Activated gamma-delta T cell treated with Interleukin-2 at 50 U/mL for 16 hours (primary cell): ENCODE results near the gene KCNH5.
"Not testable (repeated sequence)": the region's sequence is repeated elsewhere in the genome, so short reads cannot be mapped to it uniquely, and the experiment has no call there.

Experiments
- DNase-seq: peaks from one replicate; pipeline ENCODE4 v3.0.0-alpha.2; 2020

The KCNH5 gene

GRCh38 chr14:62864588-62864987 is 180.7 kb downstream of the KCNH5 start:
- DNase-seq, result no peak

- not testable (repeated sequence) for DNase-seq
Measured at GRCh38 chr14:62858011-62858410, 187.2 kb downstream of the KCNH5 start.

GRCh38 chr14:62854951-62855350 is 190.3 kb downstream of the KCNH5 start:
- no peak for DNase-seq

GRCh38 chr14:62847168-62847567 is 198.1 kb downstream of the KCNH5 start:
- DNase-seq, result no peak

- no peak for DNase-seq
Measured at GRCh38 chr14:62844546-62844945, 200.7 kb downstream of the KCNH5 start.

- DNase-seq, result no peak
Measured at GRCh38 chr14:62824086-62824485, 221.2 kb downstream of the KCNH5 start.

- no peak for DNase-seq
Measured at GRCh38 chr14:62819931-62820330, 225.3 kb downstream of the KCNH5 start.

- no peak for DNase-seq
Measured at GRCh38 chr14:62807636-62808035, 237.6 kb downstream of the KCNH5 start.

GRCh38 chr14:62800577-62800976 is 244.7 kb downstream of the KCNH5 start:
- DNase-seq, result no peak

GRCh38 chr14:62796431-62796830 is 248.8 kb downstream of the KCNH5 start:
- DNase-seq, result no peak

- no peak for DNase-seq
Measured at GRCh38 chr14:62792578-62792977, 252.7 kb downstream of the KCNH5 start.

- DNase-seq, result not testable (repeated sequence)
Measured at GRCh38 chr14:62781328-62781727, 263.9 kb downstream of the KCNH5 start.

- no peak for DNase-seq
Measured at GRCh38 chr14:62778852-62779251, 266.4 kb downstream of the KCNH5 start.

- DNase-seq, result no peak
Measured at GRCh38 chr14:62778310-62778709, 266.9 kb downstream of the KCNH5 start.

GRCh38 chr14:62777510-62777909 is 267.7 kb downstream of the KCNH5 start:
- DNase-seq, result no peak

GRCh38 chr14:62776300-62776699 is 269.0 kb downstream of the KCNH5 start:
- DNase-seq, result no peak

- no peak for DNase-seq
Measured at GRCh38 chr14:62768753-62769152, 276.5 kb downstream of the KCNH5 start.

- no peak for DNase-seq
Measured at GRCh38 chr14:62763951-62764350, 281.3 kb downstream of the KCNH5 start.

- DNase-seq, result no peak
Measured at GRCh38 chr14:62759796-62760195, 285.5 kb downstream of the KCNH5 start.

- not testable (repeated sequence) for DNase-seq
Measured at GRCh38 chr14:62746881-62747280, 298.4 kb downstream of the KCNH5 start.

- no peak for DNase-seq
Measured at GRCh38 chr14:62745496-62745895, 299.8 kb downstream of the KCNH5 start.

GRCh38 chr14:62743560-62743959 is 301.7 kb downstream of the KCNH5 start:
- DNase-seq, result no peak

- DNase-seq, result no peak
Measured at GRCh38 chr14:62743118-62743517, 302.1 kb downstream of the KCNH5 start.

GRCh38 chr14:62739647-62740046 is 305.6 kb downstream of the KCNH5 start:
- no peak for DNase-seq

- DNase-seq, result no peak
Measured at GRCh38 chr14:62736048-62737043, 308.9 kb downstream of the KCNH5 start.
